Activated T-cell treated with anti-CD3 and anti-CD28 coated beads, Interleukin-2, amount 50 U/mL, for 72 hours (primary cell): Measurements from ENCODE around the gene ITSN2. TPM values are rescaled to one million over a fixed set of nuclear protein-coding genes. Genes with fewer than 3 reads are reported as not detected.
A peak's percentile ranks its signal among the peaks of the same experiment; 100 is the strongest.

Experiments used
- ATAC-seq, 2 donors: fragments of 150-1000 bp; cut with Tn5 transposase; replicated peaks in 1 of 2; 2 replicates each; pipeline ENCODE4 v1.10.0; 2021; ENCODE audit warnings: moderate library complexity in 2 of 2, mild to moderate bottlenecking in 1 of 2
- DNase-seq, 2 donors: peaks; one replicate each; pipeline ENCODE4 v3.0.0; 2021 to 2022; ENCODE audit warnings: mixed read lengths in 1 of 2
- H3K27ac Mint-ChIP-seq: one replicate; pipeline ENCODE4 v1.8.0; 2022; ENCODE audit warnings: mild to moderate bottlenecking, moderate library complexity, mixed read lengths
- H3K27me3 Mint-ChIP-seq: one replicate; pipeline ENCODE4 v1.8.0; 2022; ENCODE audit warnings: low read depth, mixed read lengths
- H3K36me3 Mint-ChIP-seq, 2 donors: one replicate each; pipeline ENCODE4 v1.8.0; 2022; ENCODE audit warnings: mixed read lengths in 2 of 2, mild to moderate bottlenecking in 1 of 2; ENCODE audit not compliant: insufficient read depth in 2 of 2
- H3K4me1 Mint-ChIP-seq: one replicate; pipeline ENCODE4 v1.8.0; 2022; ENCODE audit warnings: low read depth, mixed read lengths
- H3K4me3 Mint-ChIP-seq, 2 donors: one replicate each; pipeline ENCODE4 v1.8.0; 2022; ENCODE audit warnings: mild to moderate bottlenecking in 2 of 2, mixed read lengths in 2 of 2, moderate library complexity in 2 of 2
- H3K9me3 Mint-ChIP-seq, 2 donors: one replicate each; pipeline ENCODE4 v1.8.0; 2022; ENCODE audit warnings: mixed read lengths in 2 of 2
- total RNA-seq, 2 donors: library from RNA; stranded (reverse); gene quantifications; one replicate each; pipeline ENCODE4 v1.2.3, GENCODE V29; 2022

ITSN2 gene
- total RNA-seq, 2 donors from 2014 or later: 63.4 to 72.4 TPM

GRCh38 chr2:24160761-24161160, 199.6 kb downstream of the ITSN2 start:
- Mint-ChIP-seq H3K27ac (no peak overlapping the region), H3K4me3 (no peak overlapping the region), H3K4me1 (no peaks in the 10 kb centered on the region), H3K9me3 (peaks cover 0 to 2% of the 10 kb centered on the region in 2 donors), H3K27me3 (no peaks in the 10 kb centered on the region), H3K36me3 (no peaks in the 10 kb centered on the region)
- no peak for DNase-seq
- ATAC-seq: no peak

GRCh38 chr2:24159708-24160107, 200.6 kb downstream of the ITSN2 start:
- no peak overlapping the region for H3K4me3 Mint-ChIP-seq
- DNase-seq (no peak), ATAC-seq (no peak)
- no peaks in the 10 kb centered on the region for H3K36me3 Mint-ChIP-seq
- peak overlapping the region; percentile 66 for H3K27ac Mint-ChIP-seq
- H3K4me1 Mint-ChIP-seq: no peaks in the 10 kb centered on the region
- H3K27me3 Mint-ChIP-seq: no peaks in the 10 kb centered on the region
- H3K9me3 Mint-ChIP-seq: peaks cover 0 to 2% of the 10 kb centered on the region in 2 donors

GRCh38 chr2:24158131-24158530, 202.2 kb downstream of the ITSN2 start:
- H3K4me1 Mint-ChIP-seq: no peaks in the 10 kb centered on the region
- no peak for ATAC-seq
- peaks cover 0 to 2% of the 10 kb centered on the region in 2 donors for H3K9me3 Mint-ChIP-seq
- no peaks in the 10 kb centered on the region for H3K27me3 Mint-ChIP-seq
- no peak overlapping the region for H3K4me3 Mint-ChIP-seq
- DNase-seq: no peak
- no peak overlapping the region for H3K27ac Mint-ChIP-seq
- H3K36me3 Mint-ChIP-seq: no peaks in the 10 kb centered on the region

GRCh38 chr2:24153478-24153877, 206.9 kb downstream of the ITSN2 start:
- ATAC-seq: no peak
- H3K9me3 Mint-ChIP-seq: peaks cover 6% of the 10 kb centered on the region in 2 donors
- no peak overlapping the region for H3K4me3 Mint-ChIP-seq
- no peak overlapping the region for H3K27ac Mint-ChIP-seq
- DNase-seq: no peak
- H3K27me3 Mint-ChIP-seq: no peaks in the 10 kb centered on the region
- H3K4me1 Mint-ChIP-seq: no peaks in the 10 kb centered on the region
- peaks cover 0 to 5% of the 10 kb centered on the region in 2 donors for H3K36me3 Mint-ChIP-seq

Other genes with a start within 250 kb of the ITSN2 start
- under 1 TPM; 0.29 to 0.72 TPM for gene PFN4, start 237.2 kb downstream of the ITSN2 start, total RNA-seq
- 10 to 100 TPM; 18.0 to 18.7 TPM for gene FAM228B, start 237.1 kb downstream of the ITSN2 start, total RNA-seq
- gene FAM228A, start 185.5 kb downstream of the ITSN2 start, total RNA-seq: under 1 TPM; 0.14 to 0.60 TPM
- 10 to 100 TPM; 29.8 to 32.7 TPM for gene NCOA1, start 130.7 kb upstream of the ITSN2 start, total RNA-seq